H9 (cell line): ENCODE measurements around the gene ARHGAP24. TPM values are rescaled to one million over a fixed set of nuclear protein-coding genes. Genes with fewer than 3 reads are reported as not detected.

ENCODE experiments used
- DNase-seq: peaks from one replicate; pipeline ENCODE4 v3.0.0-alpha.2; 2017
- H2AFZ ChIP-seq: one replicate; pipeline ENCODE4 v1.6.1; 2013; ENCODE audit warnings: mild to moderate bottlenecking, low read length, control low read depth, moderate library complexity
- H2AK5ac ChIP-seq: 2 replicates; pipeline ENCODE4 v1.6.1; 2013; ENCODE audit warnings: low read length, control low read depth, mixed read lengths; ENCODE audit not compliant: insufficient read length
- H2BK120ac ChIP-seq: one replicate; pipeline ENCODE4 v1.6.1; 2013; ENCODE audit warnings: low read depth, mild to moderate bottlenecking, low read length, control low read depth, inconsistent platforms; ENCODE audit not compliant: poor library complexity, severe bottlenecking
- H2BK12ac ChIP-seq: 2 replicates; pipeline ENCODE4 v1.6.1; 2013; ENCODE audit warnings: low read length, control low read depth, mixed read lengths, low read depth; ENCODE audit not compliant: insufficient read length
- H2BK15ac ChIP-seq: 2 replicates; pipeline ENCODE4 v1.6.1; 2013; ENCODE audit warnings: low read depth, low read length, control low read depth
- H2BK20ac ChIP-seq: one replicate; pipeline ENCODE4 v1.6.1; 2013; ENCODE audit warnings: low read depth, mild to moderate bottlenecking, low read length, control low read depth, inconsistent platforms; ENCODE audit not compliant: poor library complexity, severe bottlenecking
- H2BK5ac ChIP-seq: 2 replicates; pipeline ENCODE4 v1.6.1; 2013; ENCODE audit warnings: low read length, control low read depth, mixed read lengths; ENCODE audit not compliant: insufficient read length
- H3K14ac ChIP-seq: 2 replicates; pipeline ENCODE4 v1.6.1; 2013; ENCODE audit warnings: low read length, control low read depth; ENCODE audit not compliant: insufficient read depth
- H3K18ac ChIP-seq: 2 replicates; pipeline ENCODE4 v1.6.1; 2013; ENCODE audit warnings: low read depth, mild to moderate bottlenecking, mixed read lengths, low read length, control low read depth; ENCODE audit not compliant: insufficient read length
- H3K23ac ChIP-seq: 2 replicates; pipeline ENCODE4 v1.6.1; 2013; ENCODE audit warnings: low read length, control low read depth, mixed read lengths, low read depth; ENCODE audit not compliant: insufficient read length
- H3K23me2 ChIP-seq: 2 replicates; pipeline ENCODE4 v1.6.1; 2013; ENCODE audit warnings: low read depth, mild to moderate bottlenecking, mixed read lengths, low read length, control low read depth; ENCODE audit not compliant: insufficient read length, poor library complexity, severe bottlenecking
- H3K27ac ChIP-seq: 2 replicates; pipeline ENCODE4 v1.5.1; 2013; ENCODE audit warnings: low read length, control low read depth, mixed read lengths, low read depth; ENCODE audit not compliant: insufficient read length
- H3K27me3 ChIP-seq: 2 replicates; pipeline ENCODE4 v1.6.1; 2013; ENCODE audit warnings: low read length, control low read depth, inconsistent platforms; ENCODE audit not compliant: insufficient read depth
- H3K4ac ChIP-seq: 2 replicates; pipeline ENCODE4 v1.6.1; 2013; ENCODE audit warnings: low read depth, mild to moderate bottlenecking, control low read depth, inconsistent platforms, low read length, moderate library complexity
- H3K4me1 ChIP-seq: 2 replicates; pipeline ENCODE4 v1.6.1; 2013; ENCODE audit warnings: low read length, control low read depth, inconsistent platforms; ENCODE audit not compliant: insufficient read depth
- H3K4me2 ChIP-seq: 2 replicates; pipeline ENCODE4 v1.6.1; 2013; ENCODE audit warnings: low read length, control low read depth, mixed read lengths; ENCODE audit not compliant: insufficient read length, insufficient read depth
- H3K56ac ChIP-seq: 2 replicates; pipeline ENCODE4 v1.6.1; 2013; ENCODE audit warnings: low read depth, mild to moderate bottlenecking, mixed read lengths, low read length, control low read depth; ENCODE audit not compliant: insufficient read length
- H3K79me1 ChIP-seq: 2 replicates; pipeline ENCODE4 v1.6.1; 2013; ENCODE audit warnings: low read depth, mild to moderate bottlenecking, moderate library complexity, low read length, control low read depth, inconsistent platforms; ENCODE audit not compliant: insufficient read depth, poor library complexity, severe bottlenecking
- H3K79me2 ChIP-seq: 2 replicates; pipeline ENCODE4 v1.6.1; 2013; ENCODE audit warnings: low read length, control low read depth, inconsistent platforms; ENCODE audit not compliant: insufficient read depth
- H3K9ac ChIP-seq: 2 replicates; pipeline ENCODE4 v1.6.1; 2013; ENCODE audit warnings: low read length, control low read depth, mixed read lengths; ENCODE audit not compliant: insufficient read length; ENCODE audit errors: extremely low read depth
- H3K9me3 ChIP-seq: one replicate; pipeline ENCODE4 v1.6.1; 2013; ENCODE audit warnings: low read depth, low read length, inconsistent platforms; ENCODE audit not compliant: control insufficient read depth
- H3T11ph ChIP-seq: one replicate; pipeline ENCODE4 v1.6.1; 2013; ENCODE audit warnings: mild to moderate bottlenecking, low read length, control low read depth, inconsistent platforms
- H4K20me1 ChIP-seq: one replicate; pipeline ENCODE4 v1.6.1; 2013; ENCODE audit not compliant: control insufficient read depth, insufficient read length, insufficient read depth
- H4K5ac ChIP-seq: 2 replicates; pipeline ENCODE4 v1.6.1; 2013; ENCODE audit warnings: low read depth, mild to moderate bottlenecking, mixed read lengths, low read length, control low read depth; ENCODE audit not compliant: insufficient read length
- H4K8ac ChIP-seq: replicated peaks from 2 replicates; pipeline ENCODE4 v1.6.1; 2013; ENCODE audit warnings: low read length, control low read depth, mixed read lengths, low read depth; ENCODE audit not compliant: insufficient read length
- H4K91ac ChIP-seq: 2 replicates; pipeline ENCODE4 v1.6.1; 2013; ENCODE audit warnings: low read depth, mild to moderate bottlenecking, moderate library complexity, mixed read lengths, low read length, control low read depth; ENCODE audit not compliant: insufficient read length
- H3K27ac Mint-ChIP-seq, 3 experiments: 2 replicates in 2 of 3; 3 replicates in 1 of 3; pipeline ENCODE4 v1.8.0; 2020 to 2021; ENCODE audit warnings: mixed read lengths in 3 of 3, mild to moderate bottlenecking in 1 of 3, moderate library complexity in 1 of 3
- H3K27me3 Mint-ChIP-seq: 2 replicates; pipeline ENCODE4 v1.8.0; 2021; ENCODE audit warnings: low read depth, mild to moderate bottlenecking, moderate library complexity, mixed read lengths
- H3K36me3 Mint-ChIP-seq, 3 experiments: 2 replicates in 2 of 3; 3 replicates in 1 of 3; pipeline ENCODE4 v1.8.0; 2020 to 2021; ENCODE audit warnings: low read depth in 3 of 3, mixed read lengths in 3 of 3; ENCODE audit not compliant: insufficient read depth in 1 of 3
- H3K4me1 Mint-ChIP-seq, 2 experiments: 2 replicates each; pipeline ENCODE4 v1.8.0; 2020; ENCODE audit warnings: mixed read lengths in 2 of 2
- H3K4me3 Mint-ChIP-seq, 2 experiments: 2 replicates in 1 of 2; 3 replicates in 1 of 2; pipeline ENCODE4 v1.8.0; 2020 to 2021; ENCODE audit warnings: mild to moderate bottlenecking in 2 of 2, mixed read lengths in 2 of 2, moderate library complexity in 1 of 2
- H3K9me3 Mint-ChIP-seq, 2 experiments: 2 replicates in 1 of 2; 3 replicates in 1 of 2; pipeline ENCODE4 v1.8.0; 2020; ENCODE audit warnings: mild to moderate bottlenecking in 2 of 2, mixed read lengths in 2 of 2, moderate library complexity in 1 of 2
- CTCF ChIP-seq: fragments of 200-600 bp; sonication (generic); conservative IDR thresholded peaks from 3 replicates; pipeline ENCODE4 v1.8.0; 2021; ENCODE audit warnings: antibody characterized with exemption, mild to moderate bottlenecking
- total RNA-seq: library from RNA; stranded (reverse); gene quantifications from 2 replicates; pipeline ENCODE4 v1.2.1, GENCODE V29; 2021

The ARHGAP24 gene
- total RNA-seq, 1 experiment from 2014 or later = 0.37 TPM

- Histone ChIP-seq H2BK15ac (no peak overlapping the region), H3K56ac (no peak overlapping the region), H3K27me3 (no peaks in the 10 kb centered on the region), H2BK12ac (no peak overlapping the region), H4K20me1 (no peaks in the 10 kb centered on the region), H2BK5ac (no peak overlapping the region), H3K23ac (no peak overlapping the region), H4K91ac (no peak overlapping the region), H2BK20ac (no peak overlapping the region), H3K79me2 (no peaks in the 10 kb centered on the region), H3K4me1 (peaks cover 6% of the 10 kb centered on the region; the same call in 1 of the 2 replicates), H3K79me1 (no peaks in the 10 kb centered on the region), H3K4me2 (no peak overlapping the region), H3K14ac (no peak overlapping the region), H3K27ac (no peak overlapping the region), H4K5ac (no peak overlapping the region), H3K9ac (no peak overlapping the region), H3K23me2 (no peaks in the 10 kb centered on the region), H4K8ac (no peak overlapping the region), H3K9me3 (no peaks in the 10 kb centered on the region), H2AFZ (no peak overlapping the region), H2AK5ac (no peak overlapping the region), H3K4ac (no peak overlapping the region), H3T11ph (no peak overlapping the region), H3K18ac (no peak overlapping the region), H2BK120ac (no peak overlapping the region)
- no peaks in the 10 kb centered on the region for H3K27me3 Mint-ChIP-seq
- H3K27ac Mint-ChIP-seq = no peak overlapping the region
- no peaks in the 10 kb centered on the region for H3K9me3 Mint-ChIP-seq
- H3K4me3 Mint-ChIP-seq = no peak overlapping the region
- TF ChIP-seq CTCF = no peak
- no peaks in the 10 kb centered on the region; a peak in 1 of 7 replicates for H3K36me3 Mint-ChIP-seq
- H3K4me1 Mint-ChIP-seq = peaks cover 24% of the 10 kb centered on the region in 2 experiments
- no peak for DNase-seq
Measured at GRCh38 chr4:85808864-85809263, 333.9 kb downstream of the ARHGAP24 start.
